ENCODE measurements around the gene GNG3. TPM values are rescaled to one million over a fixed set of nuclear protein-coding genes. Genes with fewer than 3 reads are reported as not detected.

Gene GNG3
- polyA plus RNA-seq (2013, experiment 1 of 2), result 5.2 TPM
- 5.0 TPM for polyA plus RNA-seq (2013, experiment 2 of 2)

DNA sequence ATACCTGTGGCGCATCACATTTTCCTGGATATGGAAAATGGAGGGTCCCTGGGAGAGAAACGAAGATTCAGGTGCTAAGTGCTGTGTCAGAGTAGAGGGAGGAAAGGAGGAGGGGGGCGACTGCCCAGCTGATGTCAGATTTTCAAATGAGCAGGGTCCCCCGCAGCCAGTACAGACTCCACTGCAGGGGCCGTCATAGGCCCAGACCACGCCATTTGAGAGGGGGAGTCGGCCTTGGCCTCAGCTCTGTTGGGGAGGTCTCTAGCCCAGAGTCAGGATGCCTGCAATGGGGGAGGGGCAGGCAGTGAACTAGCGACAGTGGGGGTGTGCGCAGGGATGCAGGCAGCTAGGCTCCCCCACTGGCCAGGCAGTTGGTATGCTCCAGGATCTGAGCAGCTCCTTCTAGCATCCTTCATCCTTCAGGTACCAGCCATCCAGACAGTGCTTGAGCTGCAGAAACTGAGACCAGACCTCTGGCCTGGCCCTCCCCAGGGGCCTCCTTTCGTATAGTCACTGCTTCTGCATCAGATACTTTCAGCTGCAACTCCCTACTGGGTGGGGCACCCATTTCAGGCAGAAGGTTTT, at the start of gene GNG3, which contains the start of gene BSCL2:
GNG3 (plus strand) TSS at position 400 of the 585 bp plus-strand sequence. CDS start 620 bp downstream, outside the sequence.
BSCL2 (minus strand) TSS at position 148 of the 585 bp plus-strand sequence. CDS start 229 bp downstream, outside the sequence.
- peak within 1 kb of the TSS; percentile 94 for H3K9ac ChIP-seq (ENCODE audit: low read length)
- H3K79me1 ChIP-seq (ENCODE audit: low read length), result peaks cover 7% of the 10 kb centered on the region
- peak within 1 kb of the TSS; percentile 59 for H3K4me3 ChIP-seq (ENCODE audit: low read length)
- H2BK120ac ChIP-seq (ENCODE audit: low read depth, low read length), result no peak within 1 kb of the TSS
- H3K56ac ChIP-seq (ENCODE audit: low read length), result peak within 1 kb of the TSS; percentile 97
- H4K8ac ChIP-seq (ENCODE audit: low read depth, low read length), result peak within 1 kb of the TSS; percentile 60
- H3K27me3 ChIP-seq (ENCODE audit: insufficient read depth, low read length, poor library complexity), result no peaks in the 10 kb centered on the region
- peak; percentile 100 for DNase-seq
- peak within 1 kb of the TSS; percentile 67 for H3K23ac ChIP-seq (ENCODE audit: low read length)
- no peak within 1 kb of the TSS for H3K18ac ChIP-seq (ENCODE audit: low read length)
- H3K4me1 ChIP-seq (ENCODE audit: control insufficient read depth, low read depth, low read length), result peaks cover 13% of the 10 kb centered on the region
- peaks cover 9% of the 10 kb centered on the region for H3K79me2 ChIP-seq (ENCODE audit: control insufficient read depth, insufficient read depth, low read length)
- H3K27ac ChIP-seq (ENCODE audit: low read depth, low read length), result peak within 1 kb of the TSS; percentile 40
- H3K4ac ChIP-seq (ENCODE audit: low read depth, low read length), result peak within 1 kb of the TSS; percentile 1
- peak within 1 kb of the TSS; percentile 90 for H2AK5ac ChIP-seq (ENCODE audit: low read length)
- H3K4me2 ChIP-seq (ENCODE audit: low read length), result peak within 1 kb of the TSS; percentile 99
- no peak within 1 kb of the TSS for H4K5ac ChIP-seq (ENCODE audit: low read length)
- H3K36me3 ChIP-seq (ENCODE audit: control insufficient read depth, insufficient read depth, low read length), result peaks cover 4% of the 10 kb centered on the region
- WGBS (ENCODE audit: extremely low coverage, insufficient coverage, low lambda C conversion rate), result no CpG with 5 or more reads among the region's 10 CpGs
- no peak within 1 kb of the TSS for H2BK15ac ChIP-seq (replicated peaks; ENCODE audit: low read depth)
- H2BK5ac ChIP-seq (ENCODE audit: low read length), result peak within 1 kb of the TSS; percentile 49

DNA sequence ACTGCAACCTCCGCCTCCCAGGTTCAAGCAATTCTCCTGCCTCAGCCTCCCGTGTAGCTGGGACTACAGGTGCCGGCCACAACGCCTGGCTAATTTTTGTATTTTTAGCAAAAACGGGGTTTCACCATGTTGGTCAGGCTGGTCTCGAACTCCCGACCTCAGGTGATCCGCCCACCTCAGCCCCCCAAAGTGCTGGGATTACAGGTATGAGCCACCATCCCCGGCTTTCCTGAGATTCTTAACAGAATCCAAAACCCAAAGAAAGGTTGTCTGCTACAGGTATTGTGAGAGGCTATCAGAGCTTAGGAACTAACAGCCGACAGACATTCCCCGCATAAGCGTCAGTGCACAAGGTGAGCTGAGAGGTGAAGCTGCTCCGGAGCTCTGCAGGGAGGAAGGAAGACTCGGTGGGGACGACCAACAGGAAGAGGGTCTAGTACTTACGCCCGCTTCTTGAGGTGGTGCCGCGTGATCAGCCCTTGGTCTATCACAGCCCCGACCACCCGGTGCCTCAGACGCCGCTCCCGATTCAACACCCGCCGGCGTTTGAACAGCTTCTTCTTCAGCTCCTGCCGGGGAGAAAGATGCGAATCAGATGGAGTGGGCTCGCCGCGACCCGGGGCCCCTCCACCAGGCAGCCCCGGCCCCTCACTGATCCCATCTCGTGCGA, 42.9 kb upstream of the GNG3 start:
- DNase-seq, result peak; percentile 92
- H2BK5ac ChIP-seq (ENCODE audit: low read length), result peak overlapping the region; percentile 63
- peaks cover 15% of the 10 kb centered on the region for H3K79me1 ChIP-seq (ENCODE audit: low read length)
- H4K8ac ChIP-seq (ENCODE audit: low read depth, low read length), result no peak overlapping the region
- peak overlapping the region; percentile 50 for H3K4me2 ChIP-seq (ENCODE audit: low read length)
- no CpG with 5 or more reads among the region's 36 CpGs for WGBS (ENCODE audit: extremely low coverage, insufficient coverage, low lambda C conversion rate)
- peak overlapping the region; percentile 100 for H3K18ac ChIP-seq (ENCODE audit: low read length)
- H3K4ac ChIP-seq (ENCODE audit: low read depth, low read length), result peak overlapping the region; percentile 98
- peaks cover 4% of the 10 kb centered on the region for H3K36me3 ChIP-seq (ENCODE audit: control insufficient read depth, insufficient read depth, low read length)
- no peak overlapping the region for H4K5ac ChIP-seq (ENCODE audit: low read length)
- H3K4me1 ChIP-seq (ENCODE audit: control insufficient read depth, low read depth, low read length), result no peaks in the 10 kb centered on the region
- peak overlapping the region; percentile 98 for H3K4me3 ChIP-seq (ENCODE audit: low read length)
- H3K9ac ChIP-seq (ENCODE audit: low read length), result peak overlapping the region; percentile 93
- peak overlapping the region; percentile 55 for H2BK120ac ChIP-seq (ENCODE audit: low read depth, low read length)
- H3K27ac ChIP-seq (ENCODE audit: low read depth, low read length), result peak overlapping the region; percentile 99
- H3K56ac ChIP-seq (ENCODE audit: low read length), result peak overlapping the region; percentile 98
- H3K27me3 ChIP-seq (ENCODE audit: insufficient read depth, low read length, poor library complexity), result no peaks in the 10 kb centered on the region
- H2AK5ac ChIP-seq (ENCODE audit: low read length), result no peak overlapping the region
- peak overlapping the region; percentile 94 for H3K23ac ChIP-seq (ENCODE audit: low read length)
- peaks cover 33% of the 10 kb centered on the region for H3K79me2 ChIP-seq (ENCODE audit: control insufficient read depth, insufficient read depth, low read length)
- H2BK15ac ChIP-seq (replicated peaks; ENCODE audit: low read depth), result no peak overlapping the region

DNA sequence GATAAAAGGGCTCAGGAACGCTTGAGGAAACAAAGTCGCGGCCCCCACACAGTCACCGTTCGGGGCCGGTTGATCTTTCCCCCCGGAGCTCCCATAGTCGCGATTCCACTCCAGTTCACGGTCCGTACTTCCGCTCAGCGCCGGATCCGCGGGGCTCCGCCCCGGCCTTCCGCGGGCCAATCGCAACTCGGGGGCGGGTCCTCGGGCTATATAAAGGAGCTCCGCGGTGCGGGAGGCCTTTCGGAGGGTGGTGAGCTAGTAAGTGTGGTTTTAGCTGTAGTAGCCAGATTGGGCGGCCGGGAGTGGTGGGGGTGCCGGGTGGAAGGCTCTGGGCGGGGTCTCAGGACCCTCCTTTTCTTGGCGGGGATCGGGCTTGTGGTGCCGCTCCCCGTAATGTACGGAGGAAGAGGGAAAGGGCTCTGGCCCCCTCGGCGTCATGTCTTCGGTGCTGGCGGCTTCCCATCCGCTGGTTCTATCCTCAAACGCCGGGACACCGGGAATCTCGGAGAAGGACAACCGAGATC, 42.3 kb upstream of the GNG3 start, which contains the start of the genes C11orf98 and CSKMT:
C11orf98 (minus strand) TSS at position 136 of the 524 bp plus-strand sequence; CDS start at position 95, 41 bp downstream.
CSKMT (plus strand) TSS at position 238 of the 524 bp plus-strand sequence. CDS start 568 bp downstream, outside the sequence.
- Histone ChIP-seq H2BK15ac (replicated peaks; ENCODE audit: low read depth) (no peak within 1 kb of the TSS), H2BK5ac (ENCODE audit: low read length) (peak within 1 kb of the TSS; percentile 63), H3K79me2 (ENCODE audit: control insufficient read depth, insufficient read depth, low read length) (peaks cover 33% of the 10 kb centered on the region), H3K23ac (ENCODE audit: low read length) (peak within 1 kb of the TSS; percentile 94), H3K27me3 (ENCODE audit: insufficient read depth, low read length, poor library complexity) (no peaks in the 10 kb centered on the region), H4K8ac (ENCODE audit: low read depth, low read length) (peak within 1 kb of the TSS; percentile 42), H3K27ac (ENCODE audit: low read depth, low read length) (peak within 1 kb of the TSS; percentile 99), H4K5ac (ENCODE audit: low read length) (no peak within 1 kb of the TSS), H2BK120ac (ENCODE audit: low read depth, low read length) (peak within 1 kb of the TSS; percentile 55), H3K4me2 (ENCODE audit: low read length) (peak within 1 kb of the TSS; percentile 69), H3K9ac (ENCODE audit: low read length) (peak within 1 kb of the TSS; percentile 96), H3K56ac (ENCODE audit: low read length) (peak within 1 kb of the TSS; percentile 98), H3K79me1 (ENCODE audit: low read length) (peaks cover 15% of the 10 kb centered on the region), H3K4me1 (ENCODE audit: control insufficient read depth, low read depth, low read length) (no peaks in the 10 kb centered on the region), H3K4me3 (ENCODE audit: low read length) (peak within 1 kb of the TSS; percentile 98), H2AK5ac (ENCODE audit: low read length) (peak within 1 kb of the TSS; percentile 20), H3K18ac (ENCODE audit: low read length) (peak within 1 kb of the TSS; percentile 100), H3K36me3 (ENCODE audit: control insufficient read depth, insufficient read depth, low read length) (peaks cover 4% of the 10 kb centered on the region), H3K4ac (ENCODE audit: low read depth, low read length) (peak within 1 kb of the TSS; percentile 98)
- peak; percentile 96 for DNase-seq
- WGBS (ENCODE audit: extremely low coverage, insufficient coverage, low lambda C conversion rate), result no CpG with 5 or more reads among the region's 47 CpGs

- Histone ChIP-seq H3K79me1 (ENCODE audit: low read length) (peaks cover 15% of the 10 kb centered on the region), H2BK5ac (ENCODE audit: low read length) (peak overlapping the region; percentile 48), H3K56ac (ENCODE audit: low read length) (peak overlapping the region; percentile 96), H3K4ac (ENCODE audit: low read depth, low read length) (peak overlapping the region; percentile 95), H3K4me2 (ENCODE audit: low read length) (peak overlapping the region; percentile 69), H3K36me3 (ENCODE audit: control insufficient read depth, insufficient read depth, low read length) (peaks cover 4% of the 10 kb centered on the region), H4K8ac (ENCODE audit: low read depth, low read length) (peak overlapping the region; percentile 42), H3K18ac (ENCODE audit: low read length) (peak overlapping the region; percentile 94), H3K79me2 (ENCODE audit: control insufficient read depth, insufficient read depth, low read length) (peaks cover 33% of the 10 kb centered on the region), H3K4me1 (ENCODE audit: control insufficient read depth, low read depth, low read length) (no peaks in the 10 kb centered on the region), H3K9ac (ENCODE audit: low read length) (peak overlapping the region; percentile 96), H3K27me3 (ENCODE audit: insufficient read depth, low read length, poor library complexity) (no peaks in the 10 kb centered on the region), H2AK5ac (ENCODE audit: low read length) (peak overlapping the region; percentile 20), H3K4me3 (ENCODE audit: low read length) (peak overlapping the region; percentile 80), H4K5ac (ENCODE audit: low read length) (no peak overlapping the region), H2BK15ac (replicated peaks; ENCODE audit: low read depth) (no peak overlapping the region), H3K23ac (ENCODE audit: low read length) (peak overlapping the region; percentile 54), H3K27ac (ENCODE audit: low read depth, low read length) (peak overlapping the region; percentile 73), H2BK120ac (ENCODE audit: low read depth, low read length) (peak overlapping the region; percentile 7)
- peak; percentile 57 for DNase-seq
- WGBS (ENCODE audit: extremely low coverage, insufficient coverage, low lambda C conversion rate), result no CpG with 5 or more reads among the region's 39 CpGs
These were observed 41.7 kb upstream of the GNG3 start for GRCh38 chr11:62665599-62666258.

DNA sequence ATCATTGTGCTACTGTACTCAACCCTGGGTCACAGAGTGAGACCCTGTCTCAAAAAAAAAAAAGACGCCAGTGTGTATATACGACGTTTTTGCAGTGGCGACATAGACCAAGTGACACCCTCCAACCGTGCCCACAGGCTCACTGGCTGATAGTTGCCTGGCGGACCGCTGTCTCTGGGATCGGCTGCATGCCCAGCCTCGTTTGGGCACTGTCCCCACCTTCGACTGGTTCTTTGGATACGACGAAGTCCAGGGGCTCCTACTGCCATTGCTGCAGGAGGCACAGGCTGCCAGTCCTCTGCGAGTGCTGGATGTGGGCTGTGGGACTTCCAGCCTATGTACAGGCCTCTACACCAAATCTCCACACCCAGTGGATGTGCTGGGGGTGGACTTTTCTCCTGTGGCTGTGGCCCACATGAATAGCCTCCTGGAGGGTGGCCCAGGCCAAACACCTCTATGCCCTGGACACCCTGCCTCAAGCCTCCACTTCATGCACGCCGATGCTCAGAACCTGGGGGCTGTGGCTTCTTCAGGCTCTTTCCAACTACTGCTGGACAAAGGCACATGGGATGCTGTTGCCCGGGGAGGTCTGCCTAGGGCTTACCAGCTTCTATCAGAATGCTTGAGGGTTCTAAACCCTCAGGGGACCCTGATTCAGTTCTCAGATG, 41.1 kb upstream of the GNG3 start:
- DNase-seq, result no peak
- no CpG with 5 or more reads among the region's 16 CpGs for WGBS (ENCODE audit: extremely low coverage, insufficient coverage, low lambda C conversion rate)
- H4K5ac ChIP-seq (ENCODE audit: low read length), result no peak overlapping the region

More for the DNA sequence above, 41.1 kb upstream of the GNG3 start:
- Histone ChIP-seq H2BK15ac (replicated peaks; ENCODE audit: low read depth) (no peak overlapping the region), H3K9ac (ENCODE audit: low read length) (peak overlapping the region; percentile 96), H3K23ac (ENCODE audit: low read length) (peak overlapping the region; percentile 54), H3K4ac (ENCODE audit: low read depth, low read length) (peak overlapping the region; percentile 38), H3K79me2 (ENCODE audit: control insufficient read depth, insufficient read depth, low read length) (peaks cover 33% of the 10 kb centered on the region), H3K27ac (ENCODE audit: low read depth, low read length) (peak overlapping the region; percentile 25), H2BK120ac (ENCODE audit: low read depth, low read length) (no peak overlapping the region), H3K27me3 (ENCODE audit: insufficient read depth, low read length, poor library complexity) (no peaks in the 10 kb centered on the region), H3K56ac (ENCODE audit: low read length) (peak overlapping the region; percentile 96), H2AK5ac (ENCODE audit: low read length) (no peak overlapping the region), H3K4me1 (ENCODE audit: control insufficient read depth, low read depth, low read length) (no peaks in the 10 kb centered on the region), H3K79me1 (ENCODE audit: low read length) (peaks cover 15% of the 10 kb centered on the region), H2BK5ac (ENCODE audit: low read length) (peak overlapping the region; percentile 18), H4K8ac (ENCODE audit: low read depth, low read length) (no peak overlapping the region), H3K18ac (ENCODE audit: low read length) (no peak overlapping the region), H3K36me3 (ENCODE audit: control insufficient read depth, insufficient read depth, low read length) (peaks cover 4% of the 10 kb centered on the region), H3K4me2 (ENCODE audit: low read length) (peak overlapping the region; percentile 69), H3K4me3 (ENCODE audit: low read length) (peak overlapping the region; percentile 80)

Measured in mesendoderm (in vitro differentiated cells).